ENCODE results near the gene HPSE.
"Not testable (repeated sequence)": the region's sequence is repeated elsewhere in the genome, so short reads cannot be mapped to it uniquely, and the experiment has no call there.

HPSE gene

GRCh38 chr4:83283181-83283580 is 51.5 kb downstream of the HPSE start:
- DNase-seq (ENCODE audit: low read depth, low spot score): no peak

GRCh38 chr4:83282049-83282535 is 52.6 kb downstream of the HPSE start:
- peak; percentile 35 for DNase-seq (ENCODE audit: low read depth, low spot score)

- DNase-seq (ENCODE audit: low read depth, low spot score): no peak
Measured at GRCh38 chr4:83281307-83281706, 53.3 kb downstream of the HPSE start.

GRCh38 chr4:83276299-83277040 is 58.2 kb downstream of the HPSE start:
- DNase-seq (ENCODE audit: low read depth, low spot score): no peak

GRCh38 chr4:83273926-83274325 is 60.7 kb downstream of the HPSE start:
- not testable (repeated sequence) for DNase-seq (ENCODE audit: low read depth, low spot score)

- no peak for DNase-seq (ENCODE audit: low read depth, low spot score)
Measured at GRCh38 chr4:83272900-83273299, 61.7 kb downstream of the HPSE start.

GRCh38 chr4:83269256-83269655 is 65.4 kb downstream of the HPSE start:
- no peak for DNase-seq (ENCODE audit: low read depth, low spot score)

GRCh38 chr4:83268491-83268890 is 66.2 kb downstream of the HPSE start:
- DNase-seq (ENCODE audit: low read depth, low spot score): no peak

- no peak for DNase-seq (ENCODE audit: low read depth, low spot score)
Measured at GRCh38 chr4:83267830-83268475, 66.7 kb downstream of the HPSE start.

GRCh38 chr4:83267121-83267829 is 67.4 kb downstream of the HPSE start:
- DNase-seq (ENCODE audit: low read depth, low spot score): no peak

- no peak for DNase-seq (ENCODE audit: low read depth, low spot score)
Measured at GRCh38 chr4:83266689-83267088, 68.0 kb downstream of the HPSE start.

GRCh38 chr4:83263106-83263505 is 71.5 kb downstream of the HPSE start:
- no peak for DNase-seq (ENCODE audit: low read depth, low spot score)

- no peak for DNase-seq (ENCODE audit: low read depth, low spot score)
Measured at GRCh38 chr4:83262682-83263081, 72.0 kb downstream of the HPSE start.

- no peak for DNase-seq (ENCODE audit: low read depth, low spot score)
Measured at GRCh38 chr4:83261307-83261706, 73.3 kb downstream of the HPSE start.

- no peak for DNase-seq (ENCODE audit: low read depth, low spot score)
Measured at GRCh38 chr4:83259586-83259985, 75.1 kb downstream of the HPSE start.

GRCh38 chr4:83258461-83258860 is 76.2 kb downstream of the HPSE start:
- no peak for DNase-seq (ENCODE audit: low read depth, low spot score)

GRCh38 chr4:83257811-83258210 is 76.8 kb downstream of the HPSE start:
- DNase-seq (ENCODE audit: low read depth, low spot score): no peak

- DNase-seq (ENCODE audit: low read depth, low spot score): no peak
Measured at GRCh38 chr4:83255584-83255983, 79.1 kb downstream of the HPSE start.

- DNase-seq (ENCODE audit: low read depth, low spot score): peak; percentile 45
Measured at GRCh38 chr4:83252782-83253405, 81.8 kb downstream of the HPSE start.

GRCh38 chr4:83251447-83251830 is 83.2 kb downstream of the HPSE start:
- no peak for DNase-seq (ENCODE audit: low read depth, low spot score)

GRCh38 chr4:83250687-83251446 is 83.8 kb downstream of the HPSE start:
- DNase-seq (ENCODE audit: low read depth, low spot score): no peak
